GM18505 (cell line): ENCODE results near the gene BMP5.
A peak's percentile ranks its signal among the peaks of the same experiment; 100 is the strongest.

Source experiments
- ATAC-seq: cut with Tn5 transposase; IDR thresholded peaks from one replicate; pipeline ENCODE4 v1.9.1; 2021; ENCODE audit not compliant: unreplicated experiment
- POLR2A ChIP-seq: IDR thresholded peaks from 4 replicates; pipeline ENCODE4 v1.6.1; 2011; ENCODE audit warnings: borderline replicate concordance; ENCODE audit not compliant: insufficient read depth, insufficient read length; ENCODE audit errors: extremely low read depth

BMP5 gene

DNA sequence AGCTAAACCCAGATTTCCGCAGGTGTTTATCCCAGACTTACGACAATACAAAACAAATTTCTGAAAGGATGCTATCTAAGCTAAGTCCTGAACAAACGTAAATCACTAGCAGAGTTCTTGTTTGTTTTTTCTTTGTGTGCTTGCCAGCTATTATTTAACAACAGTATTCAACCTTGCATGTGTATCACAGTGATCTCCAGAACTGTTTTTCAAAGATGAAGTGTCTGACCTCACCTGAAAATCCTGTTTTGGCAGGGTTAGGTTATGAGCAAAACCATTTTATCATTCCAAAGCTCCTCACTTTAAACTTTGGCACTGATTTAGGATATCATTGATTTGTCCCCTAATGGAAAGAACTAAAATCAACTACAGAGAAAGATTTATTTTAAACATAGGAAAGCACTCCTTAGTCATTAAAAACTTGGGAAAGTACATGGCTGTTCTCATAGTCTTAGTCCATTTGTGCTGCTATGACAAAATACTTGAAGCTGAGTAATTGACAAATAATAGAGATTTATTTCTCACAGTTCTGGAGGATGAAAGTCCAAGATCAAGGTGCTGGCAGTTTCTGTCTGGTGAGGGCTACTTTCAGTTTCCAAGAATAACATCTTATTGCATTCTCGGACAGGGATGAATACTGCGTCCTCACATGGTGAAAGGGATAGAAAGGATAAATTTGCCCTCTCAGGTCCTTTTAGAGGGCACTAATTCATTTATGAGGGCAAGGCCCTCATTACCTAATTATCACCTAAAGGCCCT is 20.8 kb upstream of the BMP5 start:
- no peak for TF ChIP-seq POLR2A
- no peak for ATAC-seq

GRCh38 chr6:55892749-55893357 is 17.5 kb upstream of the BMP5 start:
- no peak for ATAC-seq
- TF ChIP-seq POLR2A, result no peak

DNA sequence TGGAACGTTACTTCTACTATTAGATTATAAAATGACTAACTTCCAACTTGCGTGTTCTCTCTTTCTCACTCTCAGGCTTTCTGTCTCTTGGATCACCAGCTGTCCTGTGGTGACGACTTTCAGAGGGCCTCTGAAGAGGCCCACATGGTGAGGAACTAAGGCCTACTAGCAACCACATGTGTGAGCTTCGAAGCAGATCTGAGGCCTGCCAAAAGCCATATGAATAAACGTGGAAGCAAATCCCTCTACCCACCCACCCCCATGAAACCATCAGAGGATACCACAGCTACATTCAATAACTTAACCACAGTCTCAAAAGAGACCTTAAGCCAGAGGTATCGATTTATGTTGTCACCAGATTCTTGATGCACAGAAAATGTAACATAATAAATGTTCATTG is 13.5 kb upstream of the BMP5 start:
- no peak for ATAC-seq
- TF ChIP-seq POLR2A, result no peak

- no peak for TF ChIP-seq POLR2A
- no peak for ATAC-seq
These were observed 10.9 kb upstream of the BMP5 start for GRCh38 chr6:55886185-55886836.

DNA sequence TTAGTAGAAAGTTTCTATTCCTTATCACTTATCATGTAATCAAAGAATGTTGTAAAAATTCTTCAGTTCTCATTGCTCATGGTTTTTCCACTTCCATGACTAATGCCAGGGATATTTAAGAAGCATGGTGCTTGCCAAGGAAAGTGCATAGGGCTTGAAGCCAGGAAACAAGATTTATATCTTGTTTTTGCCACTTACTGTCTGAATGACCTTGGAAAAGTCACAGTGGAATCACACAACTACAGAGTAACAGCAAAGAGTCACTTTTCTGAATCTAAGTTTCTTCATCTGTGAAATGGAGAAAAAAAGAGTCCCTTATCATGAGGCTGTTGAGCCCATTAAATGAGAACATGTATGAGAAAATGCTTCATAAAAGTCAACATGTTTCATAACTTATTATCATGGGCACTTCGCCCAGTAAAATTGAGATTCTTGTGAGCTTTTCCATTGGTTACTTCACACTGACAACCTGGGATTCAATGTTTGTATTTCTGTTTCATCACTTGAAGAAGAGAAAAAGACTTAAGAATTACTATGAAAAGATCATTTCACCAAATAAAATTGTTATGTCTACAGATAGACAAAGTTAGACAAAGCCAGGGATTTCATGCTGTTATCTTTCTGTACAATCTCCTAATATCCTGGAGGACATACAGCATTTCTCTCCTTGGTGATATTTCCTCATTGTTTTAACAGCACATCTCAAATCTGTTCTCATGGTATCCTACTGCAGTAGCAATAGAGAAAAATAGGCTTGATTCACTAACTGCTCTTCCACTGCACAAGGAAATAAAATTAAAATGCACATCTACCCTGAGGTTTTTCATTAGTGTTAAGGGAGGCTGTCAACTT is 7.6 kb upstream of the BMP5 start:
- TF ChIP-seq POLR2A, result no peak
- ATAC-seq, result no peak

DNA sequence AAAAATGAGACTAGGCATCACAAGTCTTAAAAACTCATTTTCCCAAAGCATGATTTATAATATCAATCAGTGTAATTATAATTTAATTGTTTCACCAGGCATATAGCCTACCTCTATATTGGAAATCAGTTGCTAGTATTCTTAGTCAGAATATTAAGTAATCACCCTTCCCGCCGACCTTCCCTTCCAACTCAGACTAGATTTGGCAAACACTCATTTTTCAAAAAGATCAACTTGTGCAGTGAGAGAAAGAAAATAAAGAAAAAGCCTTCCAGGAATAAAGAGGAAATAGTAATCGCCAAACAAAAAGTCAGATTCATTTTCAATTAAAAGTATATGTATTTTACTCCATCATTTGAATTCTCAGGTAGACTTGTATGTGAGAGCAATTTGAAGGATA is 1.9 kb upstream of the BMP5 start:
- ATAC-seq, result no peak
- TF ChIP-seq POLR2A, result no peak

- TF ChIP-seq POLR2A, result no peak
- ATAC-seq, result no peak
These were observed 1.1 kb downstream of the BMP5 start for GRCh38 chr6:55874316-55874715.

DNA sequence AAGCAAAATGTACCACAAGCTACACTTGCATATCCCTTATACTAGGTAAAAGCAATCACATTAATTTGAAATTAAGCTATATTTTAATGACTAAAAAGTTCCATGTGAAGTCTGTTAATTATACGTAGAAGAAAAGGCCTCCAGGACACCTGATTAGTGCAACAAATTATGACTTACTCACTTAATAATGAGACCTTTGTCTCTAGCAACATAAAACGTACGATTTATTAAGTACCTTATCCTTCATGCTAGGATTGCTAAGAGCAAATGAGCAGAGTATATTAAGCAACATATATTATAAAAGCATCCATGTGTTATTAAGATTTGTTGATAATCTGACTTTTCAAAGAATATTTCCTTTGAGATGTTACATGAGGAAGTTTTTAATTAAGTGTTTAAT is 2.5 kb downstream of the BMP5 start:
- no peak for ATAC-seq
- TF ChIP-seq POLR2A, result no peak

DNA sequence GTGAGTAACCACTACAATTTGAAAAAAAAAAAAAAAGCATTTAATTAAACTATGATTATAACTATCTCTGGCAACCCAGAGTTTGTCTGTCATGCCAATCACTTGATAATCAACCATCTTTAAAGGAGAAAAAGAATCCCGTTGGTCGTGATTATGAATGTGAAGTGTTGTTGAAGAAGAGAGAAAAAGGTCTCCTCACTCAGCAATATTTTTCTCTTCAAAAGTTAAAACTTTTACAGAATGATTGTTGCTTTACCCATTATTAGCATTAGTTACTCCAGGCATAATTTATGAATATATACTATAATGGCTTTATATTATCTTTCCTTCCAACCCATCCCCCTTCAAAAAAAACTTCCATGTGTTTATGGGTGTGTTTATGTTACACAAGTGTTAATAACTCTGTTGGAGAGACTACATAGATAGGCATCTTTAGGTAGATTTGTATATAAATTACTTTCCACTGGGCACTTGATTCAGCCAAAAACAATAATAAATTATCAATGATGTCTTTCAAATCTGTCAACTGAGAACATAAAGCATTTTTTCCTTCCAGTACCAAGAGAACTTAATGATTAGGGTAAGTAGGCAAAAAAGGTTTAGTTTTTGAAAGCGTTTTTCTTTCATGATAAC is 5.1 kb downstream of the BMP5 start:
- ATAC-seq, result no peak
- no peak for TF ChIP-seq POLR2A

DNA sequence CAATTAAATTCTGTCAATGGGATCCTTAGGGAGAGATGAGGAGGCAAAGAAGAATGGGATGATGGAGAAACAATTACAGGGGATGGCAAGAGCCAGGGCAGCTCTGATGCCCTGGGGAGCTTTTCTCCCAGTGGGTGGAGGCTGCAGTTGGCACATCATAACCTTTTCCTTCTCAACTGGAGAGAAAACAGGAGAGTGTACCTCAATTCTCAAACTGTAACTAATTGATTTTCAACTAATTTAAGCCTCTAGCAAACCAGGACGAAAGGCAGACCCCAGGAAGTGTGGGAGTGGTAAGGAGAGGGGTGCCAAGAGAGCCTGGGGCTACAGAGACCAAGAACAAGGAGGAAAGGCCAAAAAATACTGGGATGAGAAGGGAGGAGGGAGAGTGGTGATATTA is 5.7 kb downstream of the BMP5 start:
- TF ChIP-seq POLR2A, result no peak
- ATAC-seq, result no peak

- peak; percentile 98 for ATAC-seq
- no peak for TF ChIP-seq POLR2A
These were observed 6.5 kb downstream of the BMP5 start for GRCh38 chr6:55868771-55869479.

DNA sequence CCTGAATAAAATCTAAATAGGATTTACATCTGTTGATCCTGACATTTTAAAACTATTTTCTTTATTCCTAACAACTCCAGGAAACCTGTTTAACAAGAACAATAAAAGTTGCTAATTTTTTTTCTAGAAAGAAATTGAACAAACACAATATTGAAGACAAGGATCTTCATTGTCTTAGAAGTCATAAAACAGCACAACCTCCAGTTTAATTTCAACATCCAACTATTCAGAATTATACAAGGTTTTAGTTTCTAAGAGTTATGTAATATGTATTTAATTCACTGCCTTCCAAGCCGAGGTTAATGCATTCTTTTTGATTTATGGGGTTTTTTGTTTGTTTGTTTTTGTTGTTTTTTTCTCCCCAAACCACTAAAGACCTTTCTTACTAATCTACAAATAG is 7.2 kb downstream of the BMP5 start:
- ATAC-seq, result no peak
- no peak for TF ChIP-seq POLR2A
